Thoracic aorta (tissue), 2 donors: ENCODE data around the gene PNLIPRP1. TPM values are rescaled to one million over a fixed set of nuclear protein-coding genes. Genes with fewer than 3 reads are reported as not detected.
A peak's percentile ranks its signal among the peaks of the same experiment; 100 is the strongest.

Experiments used
- ATAC-seq: fragments of 150-250 bp; one replicate; pipeline ENCODE4 v1.8.0; 2017; ENCODE audit warnings: low read depth; ENCODE audit not compliant: insufficient number of reproducible peaks, low FRiP score
- DNase-seq: peaks from one replicate; pipeline ENCODE4 v3.0.0-alpha.2; 2020; ENCODE audit warnings: low spot score
- H3K27ac ChIP-seq, 2 donors: fragments of 200-600 bp; sonication (generic); 1 replicate in 1 of 2; 2 replicates in 1 of 2; pipeline ENCODE4 v1.5.1; 2016; ENCODE audit warnings: mild to moderate bottlenecking in 2 of 2, moderate library complexity in 2 of 2
- H3K27me3 ChIP-seq: fragments of 200-600 bp; sonication (generic); replicated peaks from 2 replicates; pipeline ENCODE4 v1.6.0; 2016; ENCODE audit warnings: mild to moderate bottlenecking; ENCODE audit not compliant: insufficient read depth
- H3K36me3 ChIP-seq: fragments of 200-600 bp; sonication (generic); one replicate; pipeline ENCODE4 v1.5.1; 2016
- H3K4me1 ChIP-seq, 2 donors: fragments of 200-600 bp; sonication (generic); 1 replicate in 1 of 2; 2 replicates in 1 of 2; pipeline versions ENCODE4 v1.5.1 to v1.6.0; 2016; ENCODE audit warnings: low read depth in 2 of 2, mild to moderate bottlenecking in 1 of 2; ENCODE audit not compliant: control insufficient read depth in 1 of 2
- H3K4me3 ChIP-seq: fragments of 200-600 bp; sonication (generic); 2 replicates; pipeline ENCODE4 v1.5.1; 2016; ENCODE audit warnings: mild to moderate bottlenecking
- H3K9me3 ChIP-seq: fragments of 200-600 bp; sonication (generic); 2 replicates; pipeline ENCODE4 v1.5.1; 2016
- CTCF ChIP-seq: fragments of 200-600 bp; sonication (generic); IDR thresholded peaks from one replicate; pipeline ENCODE4 v1.5.1; 2019; ENCODE audit warnings: antibody characterized with exemption
- total RNA-seq, 2 donors: library from RNA; depleted of rRNA; stranded (reverse); fragments of >200 nt; gene quantifications; one replicate each; pipeline versions ENCODE4 v1.1.0 to v1.2.3, GENCODE V29; 2016

Gene PNLIPRP1
- total RNA-seq, 2 donors from 2014 or later = 0.99 TPM; not detected in 1

- ATAC-seq (no peak), DNase-seq (no peak)
- Histone ChIP-seq H3K27me3 (no peaks in the 10 kb centered on the region), H3K36me3 (no peaks in the 10 kb centered on the region), H3K27ac (no peak overlapping the region), H3K4me1 (no peaks in the 10 kb centered on the region), H3K9me3 (no peaks in the 10 kb centered on the region), H3K4me3 (no peak overlapping the region)
- peak; percentile 19 for TF ChIP-seq CTCF
Observed at GRCh38 chr10:116654816-116655215, 64.1 kb downstream of the PNLIPRP1 start.

GRCh38 chr10:116655568-116655967 lies 64.8 kb downstream of the PNLIPRP1 start:
- H3K36me3 ChIP-seq = no peaks in the 10 kb centered on the region
- no peaks in the 10 kb centered on the region for H3K4me1 ChIP-seq
- no peak overlapping the region for H3K27ac ChIP-seq
- TF ChIP-seq CTCF = no peak
- no peaks in the 10 kb centered on the region for H3K9me3 ChIP-seq
- DNase-seq = no peak
- no peak for ATAC-seq
- no peak overlapping the region for H3K4me3 ChIP-seq
- no peaks in the 10 kb centered on the region for H3K27me3 ChIP-seq

- DNase-seq (no peak), ATAC-seq (no peak)
- Histone ChIP-seq H3K4me3 (no peak overlapping the region), H3K27ac (no peak overlapping the region), H3K4me1 (no peaks in the 10 kb centered on the region), H3K9me3 (no peaks in the 10 kb centered on the region), H3K36me3 (no peaks in the 10 kb centered on the region), H3K27me3 (no peaks in the 10 kb centered on the region)
- no peak for TF ChIP-seq CTCF
Observed at GRCh38 chr10:116656044-116656443, 65.3 kb downstream of the PNLIPRP1 start.

GRCh38 chr10:116657863-116658551 lies 67.2 kb downstream of the PNLIPRP1 start:
- Histone ChIP-seq H3K27me3 (no peaks in the 10 kb centered on the region), H3K36me3 (no peaks in the 10 kb centered on the region), H3K4me3 (no peak overlapping the region), H3K4me1 (no peaks in the 10 kb centered on the region), H3K9me3 (no peaks in the 10 kb centered on the region), H3K27ac (no peak overlapping the region)
- ATAC-seq (no peak), DNase-seq (no peak)
- no peak for TF ChIP-seq CTCF

Other genes with a start within 250 kb of the PNLIPRP1 start
- 1 to 10 TPM in 1 of 2 donors, not detected in 1; 1.1 TPM for gene PNLIPRP3, start 163.1 kb upstream of the PNLIPRP1 start, total RNA-seq
- gene PNLIP, start 45.0 kb upstream of the PNLIPRP1 start, total RNA-seq = 1 to 10 TPM in 1 of 2 donors, not detected in 1; 1.7 TPM
- 1 to 10 TPM in 1 of 2 donors, not detected in 1; 2.3 TPM for gene PNLIPRP2, start 30.0 kb downstream of the PNLIPRP1 start, total RNA-seq
- 10 to 100 TPM; 10.2 to 13.6 TPM for gene HSPA12A, start 151.6 kb downstream of the PNLIPRP1 start, total RNA-seq